Measurements from ENCODE around the gene ZCCHC17. TPM values are rescaled to one million over a fixed set of nuclear protein-coding genes. Genes with fewer than 3 reads are reported as not detected.

Gene ZCCHC17
- total RNA-seq, 1 experiment from 2014 or later: 26.8 TPM

DNA sequence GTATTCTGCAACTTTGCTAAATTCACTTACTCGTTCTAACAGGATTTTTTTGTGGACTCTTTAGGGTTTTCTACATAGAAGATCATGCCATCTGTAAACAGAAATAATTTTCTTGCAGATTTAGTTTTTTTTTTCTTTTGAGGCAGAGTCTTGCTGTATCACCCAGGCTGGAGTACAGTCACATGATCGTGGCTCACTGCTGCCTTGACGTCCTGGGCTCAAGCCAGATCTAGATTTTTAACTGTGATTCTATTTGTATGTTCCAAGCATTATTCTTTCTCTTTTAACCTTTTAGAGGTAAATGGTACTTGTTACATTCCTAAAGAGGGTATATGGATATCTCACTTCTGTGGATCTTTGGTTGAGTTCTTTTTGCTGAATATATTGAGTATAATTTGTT, 57.5 kb downstream of the ZCCHC17 start:
- POLR2A ChIA-PET (ENCODE audit: unreplicated experiment): no interaction called here
- no peak for DNase-seq
- no peak overlapping the region for H2AFZ ChIP-seq
- H3F3A ChIP-seq (ENCODE audit: insufficient read depth, low read depth): no peaks in the 10 kb centered on the region
- no peak overlapping the region for H3K4me3 ChIP-seq
- no peak overlapping the region for H3K4me2 ChIP-seq
- no peaks in the 10 kb centered on the region for H3K4me1 ChIP-seq (replicated peaks; ENCODE audit: insufficient read depth)
- CTCF ChIA-PET: no interaction called here
- TF ChIP-seq EZH2 (IDR thresholded peaks at IDR 0.05; ENCODE audit: low read depth): no peak
- TF ChIP-seq, protein P1, sequence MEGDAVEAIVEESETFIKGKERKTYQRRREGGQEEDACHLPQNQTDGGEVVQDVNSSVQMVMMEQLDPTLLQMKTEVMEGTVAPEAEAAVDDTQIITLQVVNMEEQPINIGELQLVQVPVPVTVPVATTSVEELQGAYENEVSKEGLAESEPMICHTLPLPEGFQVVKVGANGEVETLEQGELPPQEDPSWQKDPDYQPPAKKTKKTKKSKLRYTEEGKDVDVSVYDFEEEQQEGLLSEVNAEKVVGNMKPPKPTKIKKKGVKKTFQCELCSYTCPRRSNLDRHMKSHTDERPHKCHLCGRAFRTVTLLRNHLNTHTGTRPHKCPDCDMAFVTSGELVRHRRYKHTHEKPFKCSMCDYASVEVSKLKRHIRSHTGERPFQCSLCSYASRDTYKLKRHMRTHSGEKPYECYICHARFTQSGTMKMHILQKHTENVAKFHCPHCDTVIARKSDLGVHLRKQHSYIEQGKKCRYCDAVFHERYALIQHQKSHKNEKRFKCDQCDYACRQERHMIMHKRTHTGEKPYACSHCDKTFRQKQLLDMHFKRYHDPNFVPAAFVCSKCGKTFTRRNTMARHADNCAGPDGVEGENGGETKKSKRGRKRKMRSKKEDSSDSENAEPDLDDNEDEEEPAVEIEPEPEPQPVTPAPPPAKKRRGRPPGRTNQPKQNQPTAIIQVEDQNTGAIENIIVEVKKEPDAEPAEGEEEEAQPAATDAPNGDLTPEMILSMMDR (conservative IDR thresholded peaks at IDR 0.05): no peak
- intact Hi-C loops (cut with micrococcal nuclease; ENCODE audit: unreplicated experiment): no loop called here
- H3K79me2 ChIP-seq (ENCODE audit: low read depth): no peaks in the 10 kb centered on the region
- no peaks in the 10 kb centered on the region for H3K9me2 ChIP-seq (ENCODE audit: insufficient read depth)
- H3K36me3 ChIP-seq (ENCODE audit: low read depth): no peaks in the 10 kb centered on the region
- H3K9me3 ChIP-seq (ENCODE audit: insufficient read depth, low read depth): no peaks in the 10 kb centered on the region
- no peaks in the 10 kb centered on the region for H3K27me3 ChIP-seq (ENCODE audit: insufficient read depth, low read depth)
- no peaks in the 10 kb centered on the region for H4K20me1 ChIP-seq (ENCODE audit: insufficient read depth)
- BruUV-seq (replicated peaks): no TSS peak
- H3K27ac ChIP-seq: no peak overlapping the region

- POLR2A ChIA-PET (ENCODE audit: unreplicated experiment): no interaction called here
- no peaks in the 10 kb centered on the region for H3F3A ChIP-seq (ENCODE audit: insufficient read depth, low read depth)
- no peak for DNase-seq
- H3K4me2 ChIP-seq: no peak overlapping the region
- no peaks in the 10 kb centered on the region for H3K27me3 ChIP-seq (ENCODE audit: insufficient read depth, low read depth)
- CTCF ChIA-PET: no interaction called here
- TF ChIP-seq, protein P1 (conservative IDR thresholded peaks at IDR 0.05): no peak
- TF ChIP-seq EZH2 (IDR thresholded peaks at IDR 0.05; ENCODE audit: low read depth): no peak
- H2AFZ ChIP-seq: no peak overlapping the region
- no TSS peak for BruUV-seq (replicated peaks)
- no peaks in the 10 kb centered on the region for H3K79me2 ChIP-seq (ENCODE audit: low read depth)
- no peak overlapping the region for H3K27ac ChIP-seq
- H3K9me2 ChIP-seq (ENCODE audit: insufficient read depth): no peaks in the 10 kb centered on the region
- H4K20me1 ChIP-seq (ENCODE audit: insufficient read depth): no peaks in the 10 kb centered on the region
- no peaks in the 10 kb centered on the region for H3K36me3 ChIP-seq (ENCODE audit: low read depth)
- intact Hi-C loops (cut with micrococcal nuclease; ENCODE audit: unreplicated experiment): no loop called here
- H3K4me1 ChIP-seq (replicated peaks; ENCODE audit: insufficient read depth): no peaks in the 10 kb centered on the region
- no peaks in the 10 kb centered on the region for H3K9me3 ChIP-seq (ENCODE audit: insufficient read depth, low read depth)
- no peak overlapping the region for H3K4me3 ChIP-seq
Measured at GRCh38 chr1:31356427-31356826, 59.6 kb downstream of the ZCCHC17 start.

GRCh38 chr1:31361607-31362006, 64.8 kb downstream of the ZCCHC17 start:
- H2AFZ ChIP-seq: no peak overlapping the region
- H3K27me3 ChIP-seq (ENCODE audit: insufficient read depth, low read depth): no peaks in the 10 kb centered on the region
- intact Hi-C loops (cut with micrococcal nuclease; ENCODE audit: unreplicated experiment): no loop called here
- TF ChIP-seq, protein P1 (conservative IDR thresholded peaks at IDR 0.05): no peak
- no peak for TF ChIP-seq EZH2 (IDR thresholded peaks at IDR 0.05; ENCODE audit: low read depth)
- no peaks in the 10 kb centered on the region for H3K79me2 ChIP-seq (ENCODE audit: low read depth)
- CTCF ChIA-PET: no interaction called here
- POLR2A ChIA-PET (ENCODE audit: unreplicated experiment): interaction anchor here (0.6 to 0.8 kb wide), 2 partner anchors 265 to 637 kb away, joined by 5 to 6 read pairs; no protein-coding TSS in a partner anchor
- no peaks in the 10 kb centered on the region for H3K4me1 ChIP-seq (replicated peaks; ENCODE audit: insufficient read depth)
- H3K9me2 ChIP-seq (ENCODE audit: insufficient read depth): no peaks in the 10 kb centered on the region
- no peaks in the 10 kb centered on the region for H4K20me1 ChIP-seq (ENCODE audit: insufficient read depth)
- H3K9me3 ChIP-seq (ENCODE audit: insufficient read depth, low read depth): no peaks in the 10 kb centered on the region
- DNase-seq: no peak
- no peak overlapping the region for H3K4me3 ChIP-seq
- BruUV-seq (replicated peaks): no TSS peak
- H3F3A ChIP-seq (ENCODE audit: insufficient read depth, low read depth): no peaks in the 10 kb centered on the region
- no peaks in the 10 kb centered on the region for H3K36me3 ChIP-seq (ENCODE audit: low read depth)
- no peak overlapping the region for H3K27ac ChIP-seq
- H3K4me2 ChIP-seq: no peak overlapping the region

Measured in PC-9 (cell line).